Spleen (tissue), 7 donors: Measurements from ENCODE around the gene KIAA0319L.

ENCODE experiments used
- POLR2A ChIP-seq, 3 donors: fragments of 450-650 bp; IDR thresholded peaks; one replicate each; pipeline ENCODE4 v1.5.1; 2017; ENCODE audit warnings: antibody characterized with exemption in 3 of 3, mild to moderate bottlenecking in 1 of 3
- TF ChIP-seq, protein P1 (sequence below), 11 experiments: fragments of 200-600 bp in 7 of 11; fragments of 450-650 bp in 4 of 11; sonication (generic) in 4 of 11; IDR thresholded peaks in 8 of 11; conservative IDR thresholded peaks in 3 of 11; 1 replicate in 7 of 11; 2 replicates in 4 of 11; pipeline versions ENCODE4 v1.4.0 to v1.8.0; 2016 to 2021; ENCODE audit warnings: antibody characterized with exemption in 11 of 11, inconsistent platforms in 4 of 11, mild to moderate bottlenecking in 1 of 11
- donor health status: DM: no; HTN: no; CAD: no; lungs with moderate emphysema.
- donor health status: DM: no; HTN: no; CAD: no.
- donor health status: DM: no; HTN: no; CAD: no.

DNA sequence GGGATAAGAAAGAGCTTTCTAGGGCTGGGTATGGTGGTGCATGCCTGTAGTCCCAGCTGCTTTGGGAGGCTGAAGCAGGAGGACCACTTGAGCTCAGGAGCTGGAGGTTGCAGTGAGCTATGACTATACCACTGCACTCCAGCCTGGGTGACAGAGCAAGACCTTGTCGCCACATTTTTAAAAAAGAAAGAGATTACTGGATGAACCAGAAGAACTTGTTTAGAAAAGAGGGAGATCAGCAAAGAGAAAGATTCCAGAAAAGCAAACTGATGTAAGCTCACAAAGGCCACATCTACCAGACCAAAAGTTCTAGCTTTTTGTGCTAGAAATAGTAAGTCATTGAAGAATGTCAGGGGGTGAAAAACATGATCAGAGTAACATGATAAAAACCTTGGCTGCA, 117.6 kb downstream of the KIAA0319L start:
- TF ChIP-seq, protein P1, sequence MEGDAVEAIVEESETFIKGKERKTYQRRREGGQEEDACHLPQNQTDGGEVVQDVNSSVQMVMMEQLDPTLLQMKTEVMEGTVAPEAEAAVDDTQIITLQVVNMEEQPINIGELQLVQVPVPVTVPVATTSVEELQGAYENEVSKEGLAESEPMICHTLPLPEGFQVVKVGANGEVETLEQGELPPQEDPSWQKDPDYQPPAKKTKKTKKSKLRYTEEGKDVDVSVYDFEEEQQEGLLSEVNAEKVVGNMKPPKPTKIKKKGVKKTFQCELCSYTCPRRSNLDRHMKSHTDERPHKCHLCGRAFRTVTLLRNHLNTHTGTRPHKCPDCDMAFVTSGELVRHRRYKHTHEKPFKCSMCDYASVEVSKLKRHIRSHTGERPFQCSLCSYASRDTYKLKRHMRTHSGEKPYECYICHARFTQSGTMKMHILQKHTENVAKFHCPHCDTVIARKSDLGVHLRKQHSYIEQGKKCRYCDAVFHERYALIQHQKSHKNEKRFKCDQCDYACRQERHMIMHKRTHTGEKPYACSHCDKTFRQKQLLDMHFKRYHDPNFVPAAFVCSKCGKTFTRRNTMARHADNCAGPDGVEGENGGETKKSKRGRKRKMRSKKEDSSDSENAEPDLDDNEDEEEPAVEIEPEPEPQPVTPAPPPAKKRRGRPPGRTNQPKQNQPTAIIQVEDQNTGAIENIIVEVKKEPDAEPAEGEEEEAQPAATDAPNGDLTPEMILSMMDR (IDR thresholded peaks at IDR 0.05 in 8 of 11, conservative IDR thresholded peaks at IDR 0.05 in 3 of 11) = no peak
- no peak for TF ChIP-seq POLR2A (IDR thresholded peaks at IDR 0.05)
